KBM-7 (cell line): ENCODE measurements around the gene TICAM2.

ENCODE experiments used
- DNase-seq: peaks from one replicate; pipeline ENCODE4 v3.0.0-alpha.2; 2015
- in situ Hi-C: fragments of 300-500 bp; cut with MboI; formaldehyde crosslinking; loops from 2 replicates; pipeline ENCODE4 v1.14.3; 2020; ENCODE audit warnings: low sequenced_read_pairs, low pct_unique_long_range_greater_than_20kb, mixed read lengths

The TICAM2 gene

DNA sequence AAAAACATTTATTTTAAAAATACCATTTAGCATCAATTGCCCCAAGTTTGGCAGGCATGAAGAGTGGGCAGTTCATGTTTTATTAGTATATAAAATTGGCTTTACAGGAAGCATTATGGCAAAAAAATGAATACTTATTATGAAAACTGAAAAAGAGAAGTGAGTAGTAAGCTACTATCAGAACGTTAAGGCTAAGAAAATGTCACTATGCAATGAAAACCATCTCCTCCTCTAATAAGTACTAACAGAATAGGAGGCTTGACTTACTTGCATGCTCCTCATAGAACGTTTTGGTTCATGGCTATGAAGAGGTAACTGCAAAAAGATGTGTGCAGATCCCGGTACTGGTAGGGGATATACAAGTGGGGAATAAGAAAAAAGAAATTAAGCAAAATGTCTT, 23.6 kb downstream of the TICAM2 start:
- in situ Hi-C loops, result loop anchor here (25.0 kb wide), 1 partner anchor 491 kb away; no protein-coding TSS in a partner anchor
- DNase-seq, result no peak

GRCh38 chr5:115577741-115578140, 24.5 kb downstream of the TICAM2 start:
- in situ Hi-C loops, result loop anchor here (25.0 kb wide), 1 partner anchor 490 kb away; no protein-coding TSS in a partner anchor
- DNase-seq, result no peak

DNA sequence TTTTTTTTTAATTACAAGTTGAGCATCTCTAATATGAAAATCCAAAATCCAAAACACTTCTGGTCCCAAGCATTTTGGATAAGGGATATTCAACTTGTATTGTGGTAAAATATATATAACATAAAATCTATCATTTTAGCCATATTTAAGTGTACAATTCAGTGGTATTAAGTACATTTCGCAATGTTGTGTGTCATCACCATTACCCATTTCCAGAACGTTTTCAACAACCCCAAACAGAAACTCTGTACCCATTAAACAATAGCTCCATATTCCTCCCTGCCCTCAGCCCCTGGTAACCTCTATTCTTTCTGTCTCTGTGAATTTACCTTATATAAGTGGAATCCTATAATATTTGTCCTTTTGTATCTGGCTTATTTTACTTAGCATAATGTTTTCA, 24.9 kb downstream of the TICAM2 start:
- no peak for DNase-seq
- in situ Hi-C loops, result loop anchor here (25.0 kb wide), 1 partner anchor 490 kb away; no protein-coding TSS in a partner anchor

- DNase-seq, result no peak
- in situ Hi-C loops, result loop anchor here (25.0 kb wide), 1 partner anchor 488 kb away; no protein-coding TSS in a partner anchor
Measured at GRCh38 chr5:115575167-115576070, 26.9 kb downstream of the TICAM2 start.

GRCh38 chr5:115573133-115573532, 29.1 kb downstream of the TICAM2 start:
- in situ Hi-C loops, result loop anchor here (25.0 kb wide), 1 partner anchor 261 kb away; no protein-coding TSS in a partner anchor
- no peak for DNase-seq

- in situ Hi-C loops, result loop anchor here (25.0 kb wide), 1 partner anchor 259 kb away; no protein-coding TSS in a partner anchor
Measured at GRCh38 chr5:115571441-115571878, 30.8 kb downstream of the TICAM2 start.

GRCh38 chr5:115568668-115569067, 33.6 kb downstream of the TICAM2 start:
- in situ Hi-C loops, result loop anchor here (25.0 kb wide), 1 partner anchor 256 kb away; no protein-coding TSS in a partner anchor

More at GRCh38 chr5:115571441-115571878, 30.8 kb downstream of the TICAM2 start:
- DNase-seq, result no peak

GRCh38 chr5:115565233-115565632, 37.0 kb downstream of the TICAM2 start:
- DNase-seq, result no peak
- in situ Hi-C loops, result loop anchor here (25.0 kb wide), 1 partner anchor 253 kb away; no protein-coding TSS in a partner anchor

More at GRCh38 chr5:115568668-115569067, 33.6 kb downstream of the TICAM2 start:
- DNase-seq, result no peak

DNA sequence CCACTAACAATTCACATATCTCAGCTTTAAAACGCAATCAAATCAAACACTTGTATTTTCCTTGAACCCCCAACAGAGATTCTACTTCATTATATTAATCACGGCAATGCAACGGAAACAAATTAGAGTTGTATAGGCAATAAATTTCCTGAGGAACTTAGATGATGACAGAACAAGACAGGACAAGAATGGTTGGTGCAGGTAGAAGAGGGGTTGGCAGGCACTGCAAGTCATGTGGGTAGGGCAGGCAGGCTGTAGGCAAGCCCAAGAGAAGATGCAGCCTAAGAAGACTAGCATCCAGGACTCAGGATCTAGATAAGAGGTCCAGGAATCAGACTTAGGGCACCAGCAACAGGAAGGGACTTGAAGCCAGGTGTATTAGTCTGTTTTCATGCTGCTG, 41.1 kb downstream of the TICAM2 start:
- no peak for DNase-seq
- in situ Hi-C loops, result loop anchor here (25.0 kb wide), 1 partner anchor 249 kb away; no protein-coding TSS in a partner anchor

GRCh38 chr5:115559524-115559923, 42.8 kb downstream of the TICAM2 start:
- DNase-seq, result no peak
- in situ Hi-C loops, result loop anchor here (25.0 kb wide), 1 partner anchor 247 kb away; no protein-coding TSS in a partner anchor

DNA sequence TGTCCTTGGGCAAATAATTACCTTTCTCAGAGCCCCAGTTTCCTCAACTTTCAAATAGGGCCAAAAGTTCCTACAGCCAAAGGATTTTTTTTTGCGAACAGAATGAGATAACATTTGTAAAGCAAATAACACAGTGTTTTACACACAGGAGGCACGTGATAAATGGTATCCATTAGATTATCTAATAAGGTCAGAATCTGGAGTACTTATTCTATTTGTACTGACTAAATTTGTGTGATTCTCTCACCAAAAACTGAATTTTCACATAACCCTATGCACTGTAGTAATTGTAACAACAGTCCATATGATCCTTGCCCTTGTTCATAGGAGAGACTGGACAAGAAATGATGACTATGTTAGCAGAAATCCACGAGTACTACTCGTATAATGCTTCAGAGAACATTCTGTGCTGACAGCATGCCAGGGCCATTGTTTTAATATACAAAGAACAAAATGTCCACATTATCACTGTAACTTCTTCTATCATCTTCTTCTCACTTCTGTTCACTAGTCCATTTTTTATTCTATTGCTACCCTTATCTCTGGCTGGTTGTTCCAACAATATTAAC, 43.8 kb downstream of the TICAM2 start:
- no peak for DNase-seq
- in situ Hi-C loops, result loop anchor here (25.0 kb wide), 1 partner anchor 246 kb away; no protein-coding TSS in a partner anchor

DNA sequence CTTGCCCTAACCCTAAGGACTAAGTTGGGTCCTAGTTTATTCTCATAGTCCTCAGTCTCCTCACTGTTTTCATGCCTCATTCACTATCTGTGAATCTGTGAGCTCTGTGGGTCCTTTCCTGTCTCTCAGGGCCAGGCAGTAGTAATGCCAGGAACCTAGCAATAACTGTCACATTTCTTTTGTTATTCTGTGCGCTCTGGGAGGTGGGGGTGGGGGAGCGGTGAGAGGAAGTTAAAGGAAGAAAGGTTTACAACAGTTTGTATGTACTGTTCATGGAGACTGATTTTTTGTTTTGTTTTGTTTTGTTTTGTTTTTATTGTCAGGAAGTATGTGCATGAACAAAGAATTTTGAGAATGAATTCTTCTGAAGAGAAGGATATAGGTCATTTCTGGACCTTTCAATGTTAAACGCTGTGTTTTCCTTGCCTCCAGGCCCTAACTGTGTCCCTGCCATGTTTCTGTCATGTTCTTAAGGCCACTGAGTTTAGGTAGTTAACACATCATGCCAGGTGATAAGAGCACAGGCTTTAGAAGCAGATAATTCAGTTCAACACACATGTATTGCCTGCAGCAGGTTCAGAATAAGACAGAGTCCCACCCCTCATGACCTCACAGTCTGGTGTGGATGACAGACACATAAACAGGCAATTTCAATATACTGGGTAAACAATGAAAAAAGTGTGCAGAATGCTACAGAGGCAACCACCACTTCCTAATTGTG, 44.5 kb downstream of the TICAM2 start:
- DNase-seq, result peak; percentile 71
- in situ Hi-C loops, result loop anchor here (25.0 kb wide), 1 partner anchor 246 kb away; no protein-coding TSS in a partner anchor

DNA sequence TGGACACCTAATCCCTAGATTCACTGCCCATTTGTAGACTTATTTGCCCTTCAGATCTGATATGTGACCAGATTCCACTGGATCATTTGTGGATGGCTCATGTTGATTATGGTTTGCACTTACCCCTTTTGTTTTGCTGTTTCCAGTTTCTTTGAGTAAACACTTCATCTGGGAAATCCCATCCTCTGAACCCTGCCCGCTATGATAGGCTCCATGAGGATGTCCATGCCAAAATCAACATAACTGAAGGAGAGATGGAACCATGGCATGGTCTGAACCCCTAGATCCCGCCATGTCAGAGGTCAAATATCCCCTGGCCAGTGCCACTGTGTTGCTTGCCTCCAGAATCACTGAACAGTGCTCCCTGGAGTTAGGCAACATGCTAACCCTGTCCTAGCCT, 46.0 kb downstream of the TICAM2 start:
- no peak for DNase-seq
- in situ Hi-C loops, result loop anchor here (25.0 kb wide), 1 partner anchor 244 kb away; no protein-coding TSS in a partner anchor

GRCh38 chr5:115555084-115555633, 47.1 kb downstream of the TICAM2 start:
- in situ Hi-C loops, result loop anchor here (25.0 kb wide), 1 partner anchor 243 kb away; no protein-coding TSS in a partner anchor
- no peak for DNase-seq

GRCh38 chr5:115553082-115553481, 49.2 kb downstream of the TICAM2 start:
- in situ Hi-C loops, result loop anchor here (25.0 kb wide), 1 partner anchor 241 kb away; no protein-coding TSS in a partner anchor
- no peak for DNase-seq

GRCh38 chr5:115551415-115551814, 50.9 kb downstream of the TICAM2 start:
- no peak for DNase-seq
- in situ Hi-C loops, result loop anchor here (25.0 kb wide), 1 partner anchor 239 kb away; no protein-coding TSS in a partner anchor

GRCh38 chr5:115549154-115549553, 53.1 kb downstream of the TICAM2 start:
- peak; percentile 69 for DNase-seq
- in situ Hi-C loops, result no loop called here

- in situ Hi-C loops, result no loop called here
Measured at GRCh38 chr5:115548683-115549082, 53.6 kb downstream of the TICAM2 start.

More at GRCh38 chr5:115548683-115549082, 53.6 kb downstream of the TICAM2 start:
- no peak for DNase-seq
